ENCODE measurements around the gene ZNF639.

- TF ChIP-seq CTCF (IDR thresholded peaks at IDR 0.05; ENCODE audit: borderline replicate concordance, extremely low read depth, low read length, poor library complexity, severe bottlenecking) (peak; percentile 57), EZH2 (IDR thresholded peaks at IDR 0.05; ENCODE audit: borderline replicate concordance, low read depth, low read length, severe bottlenecking) (no peak)
Observed at GRCh38 chr3:179321668-179322285, 1.1 kb upstream of the ZNF639 start.

Measured in DND-41 (cell line).